GM04504 (cell line): ENCODE data around the gene HOXA3.

Experiments used
- DNase-seq: peaks from one replicate; pipeline ENCODE4 v3.0.0-alpha.2; 2012; ENCODE audit warnings: low read depth

Gene HOXA3

DNA sequence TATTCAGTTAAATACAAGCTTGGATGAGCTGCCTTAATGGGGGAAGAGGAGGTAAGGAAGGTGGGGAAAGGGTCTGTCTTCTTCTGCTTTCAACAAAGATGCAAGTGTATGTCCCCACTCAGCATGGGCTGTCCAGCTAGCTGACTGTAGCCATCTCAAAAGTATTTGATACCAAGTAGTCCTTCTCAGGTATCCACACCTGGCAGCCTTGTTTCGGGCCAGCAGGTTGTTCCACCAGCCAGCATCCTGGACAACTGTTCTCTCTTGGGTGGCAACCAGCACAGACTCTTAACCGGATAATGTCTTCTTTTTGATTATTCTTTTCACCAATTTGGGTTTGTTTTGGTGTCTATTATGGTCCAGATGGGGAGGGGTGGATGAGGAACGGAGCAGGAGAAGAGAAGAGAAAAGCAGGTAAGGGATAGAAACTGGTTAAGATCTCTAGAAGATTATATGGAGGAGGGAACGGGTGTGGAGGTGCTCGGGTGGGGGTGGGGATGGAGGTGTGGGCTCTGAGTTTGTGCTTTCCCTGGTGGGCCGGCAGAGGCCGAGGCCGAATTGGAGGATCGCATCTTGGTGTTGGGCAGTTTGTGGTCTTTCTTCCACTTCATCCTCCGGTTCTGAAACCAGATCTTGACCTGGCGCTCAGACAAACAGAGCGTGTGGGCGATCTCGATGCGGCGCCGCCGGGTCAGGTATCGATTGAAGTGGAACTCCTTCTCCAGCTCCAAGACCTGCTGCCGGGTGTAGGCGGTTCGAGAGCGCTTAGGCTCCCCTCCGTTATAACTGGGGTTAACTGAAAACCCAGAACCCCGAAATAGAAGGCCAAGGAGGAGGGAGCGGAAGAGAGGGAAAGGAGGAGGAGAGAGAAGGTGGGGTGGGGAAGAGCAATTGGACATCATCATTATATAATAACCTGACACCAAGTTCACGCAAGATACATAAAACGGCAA is 23.3 kb downstream of the HOXA3 start:
- DNase-seq, result no peak

DNA sequence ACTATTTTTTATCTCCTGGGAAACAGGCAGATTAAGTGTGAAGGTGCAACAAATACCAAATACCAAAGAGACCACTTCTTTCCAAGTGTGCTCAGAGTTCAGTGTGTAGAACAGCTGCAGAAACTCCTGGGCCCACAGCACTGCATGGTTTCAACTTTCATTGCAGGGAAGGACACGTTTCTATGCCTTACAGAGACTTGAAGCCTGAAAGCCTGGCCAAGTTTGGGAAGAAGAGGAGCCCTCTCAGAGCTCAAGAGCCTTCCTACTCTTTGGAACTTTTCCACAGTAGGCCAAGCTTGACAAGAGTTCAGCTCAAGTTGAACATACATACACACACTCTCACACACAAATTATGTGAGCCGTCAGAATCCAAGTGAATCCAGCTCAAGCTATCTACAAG is 24.3 kb downstream of the HOXA3 start:
- no peak for DNase-seq

DNA sequence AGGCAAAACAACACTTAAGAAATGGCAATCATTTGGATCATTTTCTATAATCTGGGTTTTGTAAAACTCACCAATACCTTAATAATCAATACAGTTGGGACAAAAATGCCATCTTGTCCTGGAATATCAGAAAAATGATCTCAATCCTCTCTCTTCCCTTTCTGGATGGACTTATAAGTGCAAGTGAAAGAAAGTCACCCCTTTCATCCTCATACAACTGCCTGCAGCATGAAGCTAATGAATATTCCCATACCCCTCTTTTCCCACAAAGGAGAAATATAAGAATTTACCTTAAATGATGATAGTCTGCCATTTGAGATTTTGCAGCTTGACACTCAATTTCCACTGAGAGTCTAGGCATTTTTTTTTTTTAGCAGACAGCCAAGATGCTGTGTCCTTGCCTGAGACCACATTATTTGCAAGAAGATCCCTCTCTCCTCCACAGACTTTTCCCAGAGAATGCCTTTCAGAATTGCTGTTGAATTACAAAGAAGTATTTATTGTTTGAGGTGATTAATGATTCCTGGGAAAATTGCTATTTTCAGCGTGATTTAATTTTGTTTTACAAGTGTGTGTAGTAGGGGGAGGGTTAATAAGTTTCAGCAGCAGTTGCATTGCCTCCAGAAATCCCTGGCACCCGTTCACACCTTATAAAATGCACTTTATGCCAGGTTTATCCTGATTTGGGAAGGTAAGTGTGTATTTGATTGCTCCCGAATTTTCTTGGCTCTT is 25.6 kb downstream of the HOXA3 start:
- no peak for DNase-seq

DNA sequence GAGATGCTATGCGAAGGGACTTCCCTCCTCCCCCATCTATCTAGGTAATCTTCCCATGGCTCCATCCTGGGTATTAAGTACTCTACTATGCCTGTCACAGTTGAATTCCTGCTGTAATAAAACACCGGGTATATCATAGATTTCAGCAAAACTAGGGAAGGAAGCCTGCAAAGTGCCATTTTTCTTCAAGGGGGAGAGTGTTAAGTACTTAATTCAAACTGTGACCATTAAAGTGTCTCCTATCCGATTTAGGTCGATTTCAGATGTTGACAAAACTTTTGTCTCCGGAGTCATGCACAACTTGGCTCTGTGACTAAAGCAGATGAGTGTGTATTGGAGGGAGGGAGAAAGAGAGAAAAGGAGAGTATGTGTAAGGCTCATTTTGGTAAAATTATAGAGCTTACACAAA is 26.4 kb downstream of the HOXA3 start:
- DNase-seq, result no peak

DNA sequence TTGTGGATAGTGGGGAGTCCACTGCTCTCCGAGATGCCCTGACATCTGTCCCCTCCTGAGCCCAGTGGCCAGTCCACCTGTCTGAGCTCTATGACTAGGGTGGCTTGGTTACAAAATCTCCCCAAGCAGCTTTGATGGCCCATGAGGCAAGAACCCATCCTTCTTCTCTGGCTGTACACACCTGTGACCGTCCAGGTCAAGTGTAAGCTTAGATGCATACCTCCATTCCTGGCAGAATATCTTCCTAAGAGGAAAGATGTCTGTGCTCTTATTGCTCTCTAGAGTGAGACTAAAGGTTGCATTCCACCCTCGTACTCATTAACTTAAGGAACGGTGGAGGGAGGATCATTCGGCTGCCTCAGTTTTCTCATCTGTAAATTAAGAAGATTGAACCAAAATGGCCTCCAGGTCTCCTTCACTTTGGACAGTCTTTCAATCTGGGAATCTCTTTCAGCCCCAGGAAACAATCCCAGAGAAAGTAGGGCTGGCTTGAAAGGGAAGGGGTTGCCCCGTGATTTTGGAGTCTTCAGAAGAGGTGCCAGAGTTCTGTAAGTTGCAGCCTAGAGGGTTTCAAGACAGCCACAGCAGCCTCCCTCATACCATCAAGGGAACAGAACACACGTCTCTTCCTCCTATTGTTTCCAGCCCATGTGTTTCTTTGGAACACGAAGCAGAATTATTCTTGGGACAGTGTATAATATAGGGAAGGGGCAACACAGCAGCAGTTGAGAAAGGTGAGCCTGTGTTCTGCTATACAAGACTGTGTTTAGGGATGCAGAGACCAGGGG is 27.3 kb downstream of the HOXA3 start:
- no peak for DNase-seq

DNA sequence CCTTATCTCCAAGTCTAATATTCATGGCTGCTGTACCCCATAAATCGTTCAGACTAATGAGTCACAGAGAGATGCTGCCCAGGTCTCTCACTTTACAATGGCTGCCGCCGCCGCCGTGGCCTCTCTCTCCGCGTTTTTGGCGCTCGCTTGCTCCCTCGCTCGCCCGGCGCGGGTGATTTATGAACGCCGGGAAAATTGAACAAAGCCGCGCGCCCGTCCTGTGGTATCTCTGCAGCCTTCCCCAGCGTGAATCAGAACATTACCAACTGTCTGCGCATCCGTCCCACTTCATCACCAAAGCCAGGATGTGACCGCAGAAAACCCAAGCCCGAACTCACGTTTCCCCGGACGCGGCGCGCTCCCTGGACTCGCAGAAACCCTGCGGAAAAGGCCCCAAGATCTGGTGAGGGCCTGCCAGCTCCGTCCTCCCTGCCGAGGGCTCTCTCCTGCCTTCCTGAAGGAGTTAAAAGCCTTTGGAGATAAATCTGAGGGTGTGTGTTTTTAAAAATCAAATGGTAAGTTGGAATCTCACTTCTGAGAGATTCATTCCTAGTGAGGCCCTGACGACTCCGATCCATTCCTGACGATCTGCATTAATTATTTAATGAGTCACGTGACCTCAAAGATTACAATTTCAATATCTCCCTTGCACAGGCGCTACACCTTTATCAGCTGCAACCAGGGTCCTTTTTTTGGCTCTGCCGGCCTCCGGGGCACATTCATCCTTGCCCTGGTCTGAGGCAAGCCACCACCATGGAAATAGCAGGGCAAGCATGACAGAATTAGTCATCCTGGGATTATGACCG is 28.1 kb downstream of the HOXA3 start:
- no peak for DNase-seq

DNA sequence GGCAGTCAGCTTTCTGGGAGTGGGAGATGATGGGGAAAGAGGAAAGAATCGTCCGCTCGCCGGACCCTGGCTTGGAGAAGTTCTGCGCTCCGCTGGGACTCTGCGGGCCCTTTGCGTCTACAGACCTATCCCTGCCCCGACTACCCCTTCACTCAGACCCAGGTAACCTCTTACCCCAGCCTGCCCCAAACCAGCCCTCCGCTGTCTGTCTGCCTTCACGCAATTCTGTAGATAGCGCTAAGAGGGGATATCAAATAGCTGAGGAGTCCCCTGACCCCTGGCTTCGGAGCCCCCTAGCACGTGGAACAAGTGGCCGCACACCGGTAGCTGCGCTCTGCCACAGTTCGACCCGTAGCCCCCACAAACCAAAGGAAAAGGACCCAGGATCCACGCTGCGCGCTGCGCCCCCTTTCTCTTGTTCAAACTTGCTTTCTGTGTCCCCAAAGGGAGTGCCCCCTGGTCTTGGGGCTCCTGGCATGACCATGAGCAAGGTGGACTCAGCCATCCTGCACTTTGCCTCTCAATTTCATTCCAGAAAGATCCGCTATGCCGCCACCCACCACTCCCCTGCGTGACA is 28.8 kb downstream of the HOXA3 start:
- DNase-seq, result no peak

DNA sequence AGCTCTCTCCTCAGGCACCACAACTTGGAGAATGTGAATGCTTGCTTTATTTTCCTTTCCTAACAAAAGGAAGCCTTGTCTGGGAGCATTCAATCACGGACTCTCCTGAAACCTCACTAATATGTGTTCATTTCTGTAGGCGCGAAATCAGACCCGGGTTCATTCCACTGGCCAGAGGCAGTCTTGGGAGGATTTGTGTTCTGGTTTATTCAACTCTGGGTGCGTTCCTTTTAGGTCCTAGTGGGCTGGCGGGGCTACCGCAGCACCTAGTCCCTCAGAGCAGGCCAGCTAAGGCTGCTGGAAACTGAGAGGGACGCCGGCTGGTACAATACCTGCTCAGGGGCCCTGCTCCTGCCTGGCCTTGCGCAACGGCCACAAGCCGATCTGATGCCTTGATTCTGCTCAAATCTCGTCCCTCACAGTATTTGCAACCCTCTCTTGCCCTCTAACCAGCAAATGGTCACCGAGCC is 29.3 kb downstream of the HOXA3 start:
- DNase-seq, result no peak

DNA sequence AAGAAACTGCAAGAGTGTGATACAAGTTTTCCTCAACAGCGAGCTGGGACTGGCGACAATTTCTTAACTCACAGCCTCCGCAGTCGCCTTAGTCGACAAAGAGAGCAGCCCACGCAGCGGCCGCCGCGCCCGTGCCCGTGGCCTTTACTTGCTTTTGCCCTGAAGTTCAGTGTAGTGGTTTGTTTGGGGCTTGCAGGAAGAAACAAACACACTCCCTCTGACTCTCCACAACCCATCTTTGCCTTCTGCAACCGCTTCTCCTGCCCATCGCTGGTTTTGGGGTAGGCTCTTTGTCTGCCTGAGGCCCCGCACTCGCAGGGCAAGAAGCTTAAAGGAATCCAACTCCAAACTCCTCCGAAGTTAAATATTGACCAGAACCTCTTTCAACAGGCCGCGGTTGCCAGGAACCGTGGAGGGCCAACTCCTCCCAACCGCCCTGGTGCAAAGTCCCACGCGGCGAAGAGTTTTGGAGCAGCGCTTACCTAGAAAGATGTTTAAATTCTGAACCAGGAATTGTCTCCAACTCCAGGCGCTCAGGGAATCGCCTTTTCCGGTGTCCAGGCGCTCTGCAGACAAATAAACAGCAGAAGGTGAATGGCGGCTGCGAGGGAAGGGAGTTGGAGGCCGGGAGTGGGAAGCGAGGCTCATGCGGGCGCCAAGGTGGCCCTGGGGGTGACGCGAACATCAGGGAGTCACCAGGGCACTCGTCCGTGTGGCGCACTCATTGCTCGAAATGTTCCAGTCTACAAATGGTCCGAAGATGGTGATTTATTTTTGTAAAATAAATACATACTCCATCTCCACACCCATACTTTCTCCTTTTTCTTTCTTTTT is 30.1 kb downstream of the HOXA3 start:
- no peak for DNase-seq

DNA sequence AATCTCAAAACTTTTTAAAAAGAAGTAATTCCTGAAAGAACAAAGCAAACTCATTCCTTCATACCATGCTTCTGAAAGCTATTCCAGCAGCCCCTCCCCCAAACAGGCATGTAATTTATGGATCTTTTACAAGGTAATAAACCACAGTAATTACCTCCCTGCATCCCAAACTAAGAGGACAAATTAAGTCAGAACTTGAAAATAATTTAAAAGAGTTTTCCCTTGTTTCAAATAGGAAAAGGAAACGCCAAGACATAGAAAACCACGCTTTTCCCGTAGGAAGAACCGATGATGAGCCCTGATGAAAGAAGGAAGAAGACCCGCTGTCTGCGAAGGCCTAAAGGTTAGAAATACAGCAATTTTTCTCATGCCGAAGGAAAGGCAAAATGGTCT is 30.7 kb downstream of the HOXA3 start:
- DNase-seq, result no peak

DNA sequence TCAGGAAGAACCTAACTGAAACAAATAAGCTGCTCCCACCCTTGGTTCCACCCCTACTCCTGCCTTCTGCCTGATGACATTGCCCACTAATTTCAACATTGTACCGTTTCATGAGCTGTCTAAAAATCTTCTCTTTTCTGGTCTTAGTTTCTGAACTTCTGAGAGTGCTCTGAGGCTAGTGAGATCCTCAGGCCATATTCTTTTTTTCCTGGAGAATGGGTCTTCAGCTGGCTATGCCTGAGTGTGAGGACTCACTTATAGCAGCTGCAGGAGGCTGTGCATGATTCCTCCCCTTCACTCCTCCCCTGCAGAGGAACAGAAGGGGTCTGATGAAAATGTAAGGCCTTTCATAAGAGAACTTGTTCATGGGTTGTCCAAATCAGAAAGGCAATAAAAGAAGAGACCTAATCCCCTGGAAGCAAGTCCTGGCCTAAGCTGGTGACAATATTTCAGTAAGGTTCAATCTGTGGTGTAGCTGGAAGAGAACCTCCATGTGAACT is 32.9 kb downstream of the HOXA3 start:
- no peak for DNase-seq

DNA sequence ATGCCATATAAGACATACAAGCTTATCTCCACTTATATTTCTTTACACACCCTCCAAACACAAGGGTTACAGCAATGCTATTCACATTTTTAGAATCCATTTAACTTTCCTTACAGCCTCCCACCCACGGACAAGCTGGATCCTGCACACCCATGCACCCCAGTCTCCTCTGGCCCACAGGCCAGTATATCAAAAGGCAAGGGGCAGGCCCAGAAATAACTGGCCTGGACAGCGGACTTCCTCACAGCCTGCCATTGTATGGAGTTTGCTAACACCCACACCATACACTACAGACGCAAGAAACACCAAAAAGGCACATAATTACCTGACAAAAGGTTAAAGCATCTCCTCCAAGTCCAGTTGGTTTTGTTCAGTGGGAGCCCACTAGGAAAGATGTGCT is 33.8 kb downstream of the HOXA3 start:
- DNase-seq, result no peak

DNA sequence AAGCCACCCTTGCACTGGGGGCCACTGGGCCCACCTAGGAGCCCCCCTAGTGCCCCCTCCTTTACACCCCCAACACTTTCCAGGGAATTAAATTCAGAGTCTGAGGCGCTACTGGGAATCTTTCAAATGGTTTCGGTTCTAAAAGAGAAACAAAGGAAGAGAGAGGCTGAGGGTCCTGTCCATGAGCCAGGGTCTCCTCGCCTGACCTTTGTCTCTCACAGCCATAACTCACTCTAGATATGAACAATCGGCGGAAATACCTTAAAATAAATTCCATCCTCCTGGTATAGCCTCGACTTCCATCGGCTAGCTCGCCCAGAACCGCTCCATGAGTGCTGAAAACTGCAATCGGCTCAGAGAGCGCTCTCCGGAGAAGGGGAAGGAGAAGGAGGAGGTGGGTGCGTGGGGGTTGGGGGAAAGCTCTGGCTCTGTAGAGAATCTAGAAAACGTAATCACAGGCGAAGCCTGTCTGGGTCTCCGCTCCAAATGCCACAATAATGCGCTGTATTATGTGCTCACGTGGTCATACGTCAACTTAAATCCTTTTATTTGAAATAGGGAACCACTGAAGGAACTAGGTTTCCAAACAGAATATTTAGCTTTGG is 34.4 kb downstream of the HOXA3 start:
- DNase-seq, result no peak

DNA sequence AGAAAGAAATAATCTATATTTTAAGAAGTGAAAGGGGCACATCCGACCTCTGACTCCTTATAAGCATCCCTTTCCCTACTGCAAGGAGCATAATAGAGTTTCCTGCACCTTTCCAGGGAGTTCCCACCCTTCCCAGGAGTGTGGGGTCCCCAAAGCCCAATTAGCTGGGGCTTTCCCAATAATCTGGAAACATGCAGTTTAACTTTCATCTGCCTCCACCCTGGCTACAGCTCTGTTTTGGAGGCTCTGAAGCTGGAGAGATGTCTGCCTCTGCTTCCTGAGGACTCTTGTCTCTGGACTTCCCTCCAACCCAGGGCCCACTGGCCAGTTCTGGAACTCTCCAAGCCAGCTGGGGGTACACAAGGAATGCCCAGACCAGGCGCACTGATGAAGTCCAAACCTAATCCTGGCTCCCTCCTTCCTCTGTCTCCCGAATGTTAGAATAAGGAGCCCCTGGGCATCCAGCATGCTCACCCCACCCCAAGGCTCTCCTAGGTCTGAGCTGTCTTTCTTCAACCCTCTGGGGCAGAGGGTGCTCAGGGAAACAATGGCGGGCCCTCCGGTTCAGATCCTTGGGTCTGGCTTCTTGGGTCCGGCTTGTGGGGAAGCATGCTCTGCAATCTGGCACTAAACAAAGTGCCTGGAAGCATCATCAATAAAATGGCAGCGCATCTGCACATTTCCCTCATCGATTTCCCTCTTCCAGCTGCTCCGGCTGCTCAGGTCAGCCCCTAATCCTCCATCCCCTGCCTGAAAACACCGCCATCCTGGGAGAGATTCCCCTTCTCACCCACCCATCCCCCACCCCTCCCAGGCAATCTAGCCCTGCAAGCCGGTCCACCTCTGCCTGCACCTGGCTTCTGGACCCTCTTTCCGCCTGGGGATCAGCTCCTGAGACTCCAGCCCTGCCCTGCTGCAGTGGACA is 35.2 kb downstream of the HOXA3 start:
- no peak for DNase-seq

DNA sequence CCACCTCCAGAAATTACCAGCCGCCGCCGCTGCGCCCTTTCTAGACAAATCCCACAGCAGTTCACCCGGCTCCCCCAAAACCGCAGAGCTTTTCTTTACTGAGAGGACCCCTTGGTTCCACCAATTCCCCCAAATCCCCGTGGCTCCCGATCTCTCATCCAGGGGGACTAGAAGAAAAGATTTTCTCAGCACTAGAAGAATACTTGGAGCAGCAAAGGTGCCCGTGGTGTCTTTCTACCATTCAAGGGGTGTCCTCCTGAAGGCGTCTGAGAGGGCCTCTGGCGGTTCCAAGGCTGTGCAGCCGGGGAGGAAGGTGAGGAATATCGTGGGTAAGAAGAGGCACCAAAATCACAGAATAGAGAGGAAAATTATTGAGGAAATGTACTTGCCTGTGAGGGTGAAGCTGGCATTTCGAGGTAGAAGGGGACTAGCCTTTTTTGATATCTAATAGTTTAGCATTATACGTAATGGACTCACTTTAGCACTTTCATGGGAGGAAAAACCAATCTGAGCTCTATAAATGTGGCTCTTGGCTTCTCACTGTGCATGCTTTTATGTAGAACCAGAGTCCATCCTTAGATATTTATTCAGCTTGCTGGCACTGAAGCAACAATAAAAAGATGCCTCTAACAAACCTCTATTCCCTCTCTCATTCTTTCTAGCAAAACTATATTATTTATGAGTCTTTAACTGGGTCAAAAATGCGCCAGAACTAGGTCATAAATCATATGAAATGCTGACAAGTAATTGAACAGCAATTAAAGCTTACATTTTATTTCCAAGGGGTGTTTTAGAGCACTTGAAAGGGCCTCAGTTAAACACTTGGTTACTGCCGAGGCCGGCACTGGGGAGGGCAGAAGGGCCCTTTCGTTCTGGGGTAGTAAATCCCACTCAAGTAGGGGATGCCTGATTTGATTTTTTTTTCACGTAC is 36.1 kb downstream of the HOXA3 start:
- no peak for DNase-seq

DNA sequence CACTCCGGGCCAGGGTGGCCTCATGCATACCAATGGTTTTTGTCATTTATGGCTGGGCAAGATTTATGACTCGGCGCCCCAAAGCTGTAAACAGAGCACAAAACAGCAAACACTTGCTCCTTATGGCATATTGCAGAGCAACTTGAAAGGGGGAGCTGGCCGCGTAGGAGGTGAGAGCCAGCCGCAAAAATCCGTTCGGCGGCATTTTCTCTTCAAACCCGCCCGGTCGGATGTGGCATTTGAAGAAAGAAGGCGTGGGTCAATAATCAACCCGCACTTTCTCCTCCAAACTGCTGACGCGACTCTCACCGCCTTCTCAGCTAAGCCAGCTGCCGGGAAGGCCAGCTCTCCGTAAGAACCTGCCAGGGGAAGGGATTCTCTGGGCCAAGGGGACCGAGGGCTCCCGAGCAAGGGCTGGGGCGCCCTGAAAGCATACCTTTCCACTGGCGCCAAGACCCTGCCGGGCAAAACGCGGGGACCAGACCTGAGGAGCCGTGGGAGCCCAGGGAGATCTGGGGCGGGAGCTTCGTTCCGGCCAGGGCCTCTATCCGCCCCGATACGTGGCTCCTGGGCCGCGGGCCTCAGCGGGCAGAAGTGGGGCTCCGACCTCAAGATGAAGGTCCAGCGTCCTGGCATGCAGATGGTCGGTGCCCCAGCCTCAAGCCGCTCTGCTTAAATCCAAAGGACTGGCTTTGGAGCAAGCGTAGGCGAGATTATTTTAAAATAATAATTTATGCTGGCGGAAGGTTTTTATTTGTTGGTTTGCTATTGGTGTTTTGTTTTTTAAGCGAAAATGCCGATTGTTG is 37.0 kb downstream of the HOXA3 start:
- no peak for DNase-seq

DNA sequence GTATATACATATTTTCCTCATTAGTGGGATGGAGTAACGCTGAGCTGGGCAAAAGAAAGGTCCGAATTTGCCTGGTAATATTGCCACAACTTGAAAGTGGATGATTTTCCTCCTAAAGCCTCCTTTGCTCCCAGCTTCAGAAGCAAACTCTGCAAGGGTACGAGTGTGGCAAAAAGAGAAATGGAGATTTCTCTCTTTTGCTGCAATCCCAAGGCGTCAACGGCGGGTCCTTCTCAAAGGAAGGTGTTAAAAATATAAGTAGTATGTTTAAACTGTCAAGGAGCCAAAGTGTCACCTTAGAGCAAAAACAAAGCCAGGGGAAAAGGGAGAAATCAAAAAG is 37.5 kb downstream of the HOXA3 start:
- no peak for DNase-seq
